Activated CD4-positive, alpha-beta T cell treated with anti-CD3 and anti-CD28 coated beads for 36 hours (primary cell): ENCODE data around the gene PLEKHA8. TPM values are rescaled to one million over a fixed set of nuclear protein-coding genes. Genes with fewer than 3 reads are reported as not detected.
"Not testable (repeated sequence)": the region's sequence is repeated elsewhere in the genome, so short reads cannot be mapped to it uniquely, and the experiment has no call there.

ENCODE experiments used
- ATAC-seq: fragments of 200-7000 bp; cut with Tn5 transposase; one replicate; pipeline ENCODE4 v1.10.0; 2021; ENCODE audit warnings: mild to moderate bottlenecking, moderate library complexity
- CTCF ChIA-PET: fragments of 350-600 bp; sonication (Branson Sonifier 250); formaldehyde crosslinking; loops from one replicate; lab custom pipeline; 2021; ENCODE audit warnings: antibody characterized with exemption; lab: Charles Lee
- POLR2A ChIA-PET: fragments of 350-600 bp; sonication (Branson Sonifier 250); formaldehyde crosslinking; loops from one replicate; lab custom pipeline; 2021; ENCODE audit warnings: antibody characterized with exemption, inconsistent platforms; lab: Charles Lee
- DNase-seq: peaks from one replicate; pipeline ENCODE4 v3.0.0-alpha.2; 2020
- H3K27ac Mint-ChIP-seq: one replicate; pipeline ENCODE4 v1.8.0; 2021; ENCODE audit warnings: mixed read lengths
- H3K27me3 Mint-ChIP-seq: one replicate; pipeline ENCODE4 v1.8.0; 2021; ENCODE audit warnings: mixed read lengths
- H3K36me3 Mint-ChIP-seq: one replicate; pipeline ENCODE4 v1.8.0; 2021; ENCODE audit warnings: low read depth, mixed read lengths
- H3K4me1 Mint-ChIP-seq: one replicate; pipeline ENCODE4 v1.8.0; 2021; ENCODE audit warnings: mixed read lengths
- H3K4me3 Mint-ChIP-seq: one replicate; pipeline ENCODE4 v1.8.0; 2021; ENCODE audit warnings: mild to moderate bottlenecking, moderate library complexity, mixed read lengths
- H3K9me3 Mint-ChIP-seq: one replicate; pipeline ENCODE4 v1.8.0; 2021; ENCODE audit warnings: low read depth, mixed read lengths
- intact Hi-C, 2 experiments: fragments of 100-400 bp; cut with DNase I in 1 of 2; cut with micrococcal nuclease in 1 of 2; formaldehyde crosslinking; loops; one replicate each; pipeline versions ENCODE4 v1.14.2 to v1.15.1; 2022 to 2024; cut with DNase I, micrococcal nuclease
- total RNA-seq, 2 experiments: library from RNA; stranded (reverse); gene quantifications; one replicate each; pipeline ENCODE4 v1.2.3, GENCODE V29; 2021

Gene PLEKHA8
- total RNA-seq, 2 experiments from 2014 or later, result 9.0 to 11.1 TPM

- intact Hi-C loops, result no loop called here
- H3K9me3 Mint-ChIP-seq, result no peaks in the 10 kb centered on the region
- H3K27me3 Mint-ChIP-seq, result no peaks in the 10 kb centered on the region
- no peaks in the 10 kb centered on the region for H3K4me1 Mint-ChIP-seq
- no peak overlapping the region for H3K27ac Mint-ChIP-seq
- H3K36me3 Mint-ChIP-seq, result peaks cover 12% of the 10 kb centered on the region
- DNase-seq (no peak), ATAC-seq (no peak)
- ChIA-PET CTCF (interaction anchor here (0.7 kb wide), 1 partner anchor 9 kb away, joined by 3 read pairs; no protein-coding TSS in a partner anchor), POLR2A (no interaction called here)
- no peak overlapping the region for H3K4me3 Mint-ChIP-seq
Measured at GRCh38 chr7:30082686-30083085, 54.5 kb downstream of the PLEKHA8 start.

- POLR2A ChIA-PET, result no interaction called here
- Mint-ChIP-seq H3K36me3 (peaks cover 9% of the 10 kb centered on the region), H3K9me3 (no peaks in the 10 kb centered on the region), H3K4me1 (no peaks in the 10 kb centered on the region), H3K27ac (no peak overlapping the region), H3K4me3 (no peak overlapping the region), H3K27me3 (no peaks in the 10 kb centered on the region)
- no peak for DNase-seq
- CTCF ChIA-PET, result no interaction called here
- intact Hi-C loops, result no loop called here
- ATAC-seq, result no peak
Measured at GRCh38 chr7:30083334-30083733, 55.1 kb downstream of the PLEKHA8 start.

- Mint-ChIP-seq H3K27ac (no peak overlapping the region), H3K4me1 (no peaks in the 10 kb centered on the region), H3K4me3 (no peak overlapping the region), H3K36me3 (peaks cover 7% of the 10 kb centered on the region), H3K9me3 (no peaks in the 10 kb centered on the region), H3K27me3 (no peaks in the 10 kb centered on the region)
- ChIA-PET CTCF (no interaction called here), POLR2A (no interaction called here)
- DNase-seq, result no peak
- intact Hi-C loops, result no loop called here
- ATAC-seq, result no peak
Measured at GRCh38 chr7:30084212-30084611, 56.0 kb downstream of the PLEKHA8 start.

GRCh38 chr7:30086529-30086928 is 58.3 kb downstream of the PLEKHA8 start:
- DNase-seq, result no peak
- H3K36me3 Mint-ChIP-seq, result no peaks in the 10 kb centered on the region
- no peak overlapping the region for H3K27ac Mint-ChIP-seq
- intact Hi-C loops, result no loop called here
- H3K4me3 Mint-ChIP-seq, result no peak overlapping the region
- ChIA-PET CTCF (interaction anchor here (0.9 kb wide), 1 partner anchor 25 kb away, joined by 4 read pairs; no protein-coding TSS in a partner anchor), POLR2A (no interaction called here)
- no peaks in the 10 kb centered on the region for H3K9me3 Mint-ChIP-seq
- H3K4me1 Mint-ChIP-seq, result no peaks in the 10 kb centered on the region
- no peak for ATAC-seq
- H3K27me3 Mint-ChIP-seq, result no peaks in the 10 kb centered on the region

GRCh38 chr7:30087371-30087770 is 59.2 kb downstream of the PLEKHA8 start:
- Mint-ChIP-seq H3K4me1 (no peaks in the 10 kb centered on the region), H3K27me3 (no peaks in the 10 kb centered on the region), H3K27ac (no peak overlapping the region), H3K4me3 (no peak overlapping the region), H3K36me3 (no peaks in the 10 kb centered on the region), H3K9me3 (no peaks in the 10 kb centered on the region)
- ChIA-PET POLR2A (no interaction called here), CTCF (no interaction called here)
- ATAC-seq (no peak), DNase-seq (no peak)
- intact Hi-C loops, result no loop called here

GRCh38 chr7:30088362-30088761 is 60.1 kb downstream of the PLEKHA8 start:
- no peak for ATAC-seq

GRCh38 chr7:30090111-30090510 is 61.9 kb downstream of the PLEKHA8 start:
- Mint-ChIP-seq H3K27ac (no peak overlapping the region), H3K9me3 (no peaks in the 10 kb centered on the region), H3K27me3 (no peaks in the 10 kb centered on the region), H3K4me1 (no peaks in the 10 kb centered on the region), H3K36me3 (no peaks in the 10 kb centered on the region), H3K4me3 (no peak overlapping the region)
- POLR2A ChIA-PET, result no interaction called here
- ATAC-seq (no peak), DNase-seq (no peak)
- CTCF ChIA-PET, result interaction anchor here (2.3 kb wide), 1 partner anchor 29 kb away, joined by 5 read pairs; no protein-coding TSS in a partner anchor
- intact Hi-C loops, result no loop called here

More at GRCh38 chr7:30088362-30088761, 60.1 kb downstream of the PLEKHA8 start:
- no peak for DNase-seq
- Mint-ChIP-seq H3K9me3 (no peaks in the 10 kb centered on the region), H3K27ac (no peak overlapping the region), H3K27me3 (no peaks in the 10 kb centered on the region), H3K36me3 (no peaks in the 10 kb centered on the region), H3K4me1 (no peaks in the 10 kb centered on the region), H3K4me3 (no peak overlapping the region)
- ChIA-PET CTCF (interaction anchor here (0.6 kb wide), 1 partner anchor 476 kb away, joined by 3 read pairs; no protein-coding TSS in a partner anchor), POLR2A (no interaction called here)
- intact Hi-C loops, result no loop called here

GRCh38 chr7:30091491-30091912 is 63.3 kb downstream of the PLEKHA8 start:
- Mint-ChIP-seq H3K4me3 (no peak overlapping the region), H3K36me3 (peaks cover 6% of the 10 kb centered on the region), H3K27me3 (no peaks in the 10 kb centered on the region), H3K9me3 (no peaks in the 10 kb centered on the region), H3K27ac (no peak overlapping the region), H3K4me1 (no peaks in the 10 kb centered on the region)
- ChIA-PET CTCF (interaction anchor here (1.4 to 2.3 kb wide), 2 partner anchors 10 to 30 kb away, joined by 4 to 5 read pairs; no protein-coding TSS in a partner anchor), POLR2A (no interaction called here)
- intact Hi-C loops, result no loop called here
- no peak for DNase-seq
- ATAC-seq, result no peak

- Mint-ChIP-seq H3K27me3 (no peaks in the 10 kb centered on the region), H3K9me3 (no peaks in the 10 kb centered on the region), H3K36me3 (peaks cover 7% of the 10 kb centered on the region), H3K4me3 (no peak overlapping the region), H3K4me1 (no peaks in the 10 kb centered on the region), H3K27ac (no peak overlapping the region)
- intact Hi-C loops, result no loop called here
- DNase-seq (no peak), ATAC-seq (no peak)
- ChIA-PET CTCF (interaction anchor here (1.4 to 2.3 kb wide), 2 partner anchors 11 to 30 kb away, joined by 4 to 5 read pairs; no protein-coding TSS in a partner anchor), POLR2A (no interaction called here)
Measured at GRCh38 chr7:30091987-30092386, 63.8 kb downstream of the PLEKHA8 start.

GRCh38 chr7:30093420-30093952 is 65.3 kb downstream of the PLEKHA8 start:
- H3K4me3 Mint-ChIP-seq, result no peak overlapping the region
- peaks cover 15% of the 10 kb centered on the region for H3K36me3 Mint-ChIP-seq
- intact Hi-C loops, result no loop called here
- H3K9me3 Mint-ChIP-seq, result peaks cover 5% of the 10 kb centered on the region
- ChIA-PET POLR2A (no interaction called here), CTCF (interaction anchor here (0.6 to 0.9 kb wide), 2 partner anchors 31 to 257 kb away, joined by 3 to 4 read pairs; no protein-coding TSS in a partner anchor)
- DNase-seq (no peak), ATAC-seq (no peak)
- no peak overlapping the region for H3K27ac Mint-ChIP-seq
- H3K4me1 Mint-ChIP-seq, result no peaks in the 10 kb centered on the region
- no peaks in the 10 kb centered on the region for H3K27me3 Mint-ChIP-seq

- H3K27me3 Mint-ChIP-seq, H3K27ac Mint-ChIP-seq, H3K4me3 Mint-ChIP-seq, ATAC-seq, H3K9me3 Mint-ChIP-seq, H3K4me1 Mint-ChIP-seq, DNase-seq, CTCF ChIA-PET, POLR2A ChIA-PET, intact Hi-C loops: not testable (repeated sequence)
- H3K36me3 Mint-ChIP-seq, result peaks cover 15% of the 10 kb centered on the region
Measured at GRCh38 chr7:30098599-30098998, 70.4 kb downstream of the PLEKHA8 start.

- POLR2A ChIA-PET, result no interaction called here
- CTCF ChIA-PET, result no interaction called here
- peaks cover 5% of the 10 kb centered on the region for H3K36me3 Mint-ChIP-seq
- no peak overlapping the region for H3K4me3 Mint-ChIP-seq
- H3K9me3 Mint-ChIP-seq, result peaks cover 4% of the 10 kb centered on the region
- ATAC-seq (no peak), DNase-seq (no peak)
- no peaks in the 10 kb centered on the region for H3K4me1 Mint-ChIP-seq
- no peaks in the 10 kb centered on the region for H3K27me3 Mint-ChIP-seq
- intact Hi-C loops, result no loop called here
- H3K27ac Mint-ChIP-seq, result no peak overlapping the region
Measured at GRCh38 chr7:30102281-30102680, 74.1 kb downstream of the PLEKHA8 start.
